Fibroblast of lung (primary cell): ENCODE data around the gene ZNF598. TPM values are rescaled to one million over a fixed set of nuclear protein-coding genes. Genes with fewer than 3 reads are reported as not detected.

ENCODE experiments used
- DNase-seq, 2 donors: peaks; one replicate each; pipeline versions ENCODE4 v3.0.0 to v3.0.0-alpha.2; 2010; ENCODE audit warnings: low read depth in 2 of 2
- H2AFZ ChIP-seq: 2 replicates; pipeline ENCODE4 v1.5.1; 2012; ENCODE audit warnings: low read length, control low read depth, inconsistent platforms
- H3K27ac ChIP-seq: 2 replicates; pipeline ENCODE4 v1.5.1; 2011; ENCODE audit warnings: low read length, control low read depth; ENCODE audit not compliant: insufficient read depth
- H3K27me3 ChIP-seq: 2 replicates; pipeline ENCODE4 v1.5.1; 2011; ENCODE audit warnings: mild to moderate bottlenecking, low read length; ENCODE audit not compliant: control insufficient read depth, insufficient read depth
- H3K36me3 ChIP-seq: 2 replicates; pipeline ENCODE4 v1.5.1; 2011; ENCODE audit warnings: low read length; ENCODE audit not compliant: control insufficient read depth, insufficient read depth
- H3K4me1 ChIP-seq: 2 replicates; pipeline ENCODE4 v1.5.1; 2011; ENCODE audit warnings: low read length; ENCODE audit not compliant: control insufficient read depth, insufficient read depth; ENCODE audit errors: extremely low read depth
- H3K4me2 ChIP-seq: 2 replicates; pipeline ENCODE4 v1.5.1; 2011; ENCODE audit warnings: low read length, control low read depth; ENCODE audit not compliant: insufficient read depth; ENCODE audit errors: extremely low read depth
- H3K4me3 ChIP-seq, 4 experiments: fragments of 200-600 bp in 1 of 4; sonication (generic) in 1 of 4; replicated peaks in 1 of 4; 2 replicates each; pipeline ENCODE4 v1.5.1; 2011 to 2016; ENCODE audit warnings: low read length in 4 of 4, low read depth in 3 of 4, mild to moderate bottlenecking in 3 of 4, control low read depth in 2 of 4, inconsistent platforms in 1 of 4, mixed read lengths in 1 of 4; ENCODE audit not compliant: insufficient read depth in 1 of 4; ENCODE audit errors: control extremely low read depth in 1 of 4
- H3K79me2 ChIP-seq: 2 replicates; pipeline ENCODE4 v1.5.1; 2012; ENCODE audit warnings: mild to moderate bottlenecking, low read length, inconsistent platforms; ENCODE audit not compliant: control insufficient read depth, insufficient read depth
- H3K9ac ChIP-seq: 2 replicates; pipeline ENCODE4 v1.5.1; 2011; ENCODE audit warnings: mild to moderate bottlenecking, low read length, control low read depth; ENCODE audit not compliant: insufficient read depth
- H3K9me3 ChIP-seq: 2 replicates; pipeline ENCODE4 v1.5.1; 2012; ENCODE audit warnings: low read depth, low read length; ENCODE audit not compliant: control insufficient read depth, insufficient read depth
- H4K20me1 ChIP-seq: 2 replicates; pipeline ENCODE4 v1.5.1; 2011; ENCODE audit warnings: low read length; ENCODE audit not compliant: control insufficient read depth, insufficient read depth; ENCODE audit errors: extremely low read depth
- EZH2 ChIP-seq: IDR thresholded peaks from 2 replicates; pipeline ENCODE4 v1.5.1; 2012; ENCODE audit warnings: low read length, control low read depth, mild to moderate bottlenecking; ENCODE audit errors: missing control alignments
- polyA plus RNA-seq, 2 donors: library from polyadenylated mRNA; depleted of rRNA in 1 of 2; stranded (reverse) in 1 of 2; unstranded in 1 of 2; fragments of >200 nt; gene quantifications; 2 replicates each; pipeline ENCODE4 v1.2.1, GENCODE V29; 2011 to 2012; ENCODE audit warnings: missing spikeins in 1 of 2
- total RNA-seq: library from RNA; depleted of rRNA; stranded (reverse); fragments of >200 nt; gene quantifications from 2 replicates; pipeline ENCODE4 v1.2.1, GENCODE V29; 2014
- TF ChIP-seq, protein P1 (sequence below), 2 donors: IDR thresholded peaks in 1 of 2; conservative IDR thresholded peaks in 1 of 2; 1 replicate in 1 of 2; 2 replicates in 1 of 2; pipeline ENCODE4 v1.5.1; 2011 to 2012; ENCODE audit warnings: low read length in 2 of 2, control low read depth in 1 of 2, inconsistent platforms in 1 of 2, low read depth in 1 of 2, mild to moderate bottlenecking in 1 of 2

ZNF598 gene
- total and polyA plus RNA-seq, 2 donors (not counting 1 experiment from before 2014, with no cell fraction given), result 11.6 to 18.8 TPM

DNA sequence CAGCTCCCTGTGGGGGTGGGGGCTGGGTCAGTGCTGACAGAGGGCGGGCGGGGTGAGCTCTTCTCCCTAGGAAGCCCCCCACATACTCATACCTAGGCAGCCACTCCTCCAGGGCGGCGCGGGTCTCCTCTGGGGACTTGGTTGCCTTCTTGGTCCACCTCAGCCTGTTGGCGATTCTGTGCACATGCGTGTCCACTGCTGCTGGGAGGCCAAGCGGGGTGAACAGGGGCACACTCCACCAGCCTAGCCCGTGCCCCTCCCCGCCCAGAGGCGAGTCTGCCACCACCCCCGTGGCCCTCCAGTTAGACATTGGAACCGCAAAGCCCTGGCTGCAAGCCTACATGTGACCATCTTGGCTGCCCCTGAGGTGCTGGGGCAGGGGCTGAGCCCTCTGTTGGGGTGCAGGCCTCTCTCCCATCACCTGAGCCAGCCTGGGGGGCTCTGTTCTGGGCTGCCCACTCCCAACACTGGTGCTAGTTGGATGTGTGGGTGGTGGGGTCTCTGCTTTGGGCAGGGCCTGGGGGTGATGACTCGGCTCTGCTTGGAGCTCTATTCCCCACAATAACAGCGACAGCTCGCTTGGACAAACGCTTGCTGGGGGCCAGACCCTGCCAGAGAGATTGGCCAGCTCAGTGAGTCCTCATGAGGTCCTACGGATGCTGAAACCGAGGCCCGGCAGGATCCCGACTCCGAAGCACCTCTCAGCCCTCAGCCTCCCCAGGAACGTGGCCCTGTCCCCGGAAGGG is 30.6 kb upstream of the ZNF598 start:
- no peaks in the 10 kb centered on the region for H4K20me1 ChIP-seq
- peak overlapping the region; percentile 88 for H3K27ac ChIP-seq
- H3K9ac ChIP-seq, result peak overlapping the region; percentile 69
- H3K27me3 ChIP-seq, result no peaks in the 10 kb centered on the region
- no peak overlapping the region for H2AFZ ChIP-seq
- no peak overlapping the region for H3K4me2 ChIP-seq
- H3K4me3 ChIP-seq, result no peak overlapping the region
- TF ChIP-seq EZH2, result no peak
- TF ChIP-seq, protein P1, sequence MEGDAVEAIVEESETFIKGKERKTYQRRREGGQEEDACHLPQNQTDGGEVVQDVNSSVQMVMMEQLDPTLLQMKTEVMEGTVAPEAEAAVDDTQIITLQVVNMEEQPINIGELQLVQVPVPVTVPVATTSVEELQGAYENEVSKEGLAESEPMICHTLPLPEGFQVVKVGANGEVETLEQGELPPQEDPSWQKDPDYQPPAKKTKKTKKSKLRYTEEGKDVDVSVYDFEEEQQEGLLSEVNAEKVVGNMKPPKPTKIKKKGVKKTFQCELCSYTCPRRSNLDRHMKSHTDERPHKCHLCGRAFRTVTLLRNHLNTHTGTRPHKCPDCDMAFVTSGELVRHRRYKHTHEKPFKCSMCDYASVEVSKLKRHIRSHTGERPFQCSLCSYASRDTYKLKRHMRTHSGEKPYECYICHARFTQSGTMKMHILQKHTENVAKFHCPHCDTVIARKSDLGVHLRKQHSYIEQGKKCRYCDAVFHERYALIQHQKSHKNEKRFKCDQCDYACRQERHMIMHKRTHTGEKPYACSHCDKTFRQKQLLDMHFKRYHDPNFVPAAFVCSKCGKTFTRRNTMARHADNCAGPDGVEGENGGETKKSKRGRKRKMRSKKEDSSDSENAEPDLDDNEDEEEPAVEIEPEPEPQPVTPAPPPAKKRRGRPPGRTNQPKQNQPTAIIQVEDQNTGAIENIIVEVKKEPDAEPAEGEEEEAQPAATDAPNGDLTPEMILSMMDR (conservative IDR thresholded peaks at IDR 0.05 in 1 of 2, IDR thresholded peaks at IDR 0.05 in 1 of 2; ENCODE audit: low read depth in 1 of 2, low read length in 2 of 2), result no peak
- DNase-seq, result no peak
- peaks cover 23% of the 10 kb centered on the region for H3K36me3 ChIP-seq
- peaks cover 44% of the 10 kb centered on the region for H3K4me1 ChIP-seq
- peaks cover 9% of the 10 kb centered on the region for H3K79me2 ChIP-seq
- no peaks in the 10 kb centered on the region for H3K9me3 ChIP-seq

DNA sequence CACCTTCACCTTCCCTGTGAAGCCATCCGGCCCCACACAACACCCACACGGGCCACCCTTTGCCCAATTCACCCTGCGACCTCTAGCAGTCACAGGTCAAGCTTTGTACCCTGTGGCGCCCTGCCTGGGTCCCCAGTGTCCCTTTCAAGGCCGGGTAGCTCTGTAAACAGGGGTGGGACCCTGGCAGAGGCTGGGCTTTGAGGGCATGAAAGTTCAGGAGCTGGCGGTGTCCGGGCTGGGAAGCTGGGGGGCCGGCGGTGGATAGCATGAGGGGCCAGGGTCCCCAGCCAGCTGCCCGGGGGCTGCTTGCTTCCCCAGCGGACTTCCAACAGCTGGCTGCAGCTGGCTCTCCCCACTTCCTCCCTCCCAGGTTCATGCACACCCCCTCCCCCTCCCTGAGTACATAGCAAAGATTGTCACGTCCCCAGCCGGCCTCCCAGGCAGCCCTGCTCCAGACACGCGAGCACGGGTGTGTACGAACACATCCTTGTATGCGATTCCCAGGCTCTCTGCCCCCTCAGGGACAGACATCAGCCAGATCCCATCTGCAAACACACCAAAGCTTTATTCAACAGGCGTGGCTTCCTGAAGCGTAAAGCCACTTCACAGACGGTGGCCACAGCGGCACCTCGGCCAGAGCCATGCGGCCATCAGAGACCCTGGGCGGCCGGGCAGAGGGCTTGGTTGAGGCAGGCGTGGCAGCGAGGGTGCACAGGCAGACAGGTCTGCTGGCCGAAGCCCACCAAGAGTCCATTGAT is 29.8 kb upstream of the ZNF598 start:
- no peak for TF ChIP-seq EZH2
- TF ChIP-seq, protein P1 (conservative IDR thresholded peaks at IDR 0.05 in 1 of 2, IDR thresholded peaks at IDR 0.05 in 1 of 2; ENCODE audit: low read depth in 1 of 2, low read length in 2 of 2), result no peak
- H3K4me3 ChIP-seq, result no peak overlapping the region
- H3K36me3 ChIP-seq, result peaks cover 23% of the 10 kb centered on the region
- peaks cover 50% of the 10 kb centered on the region for H3K4me1 ChIP-seq
- H3K4me2 ChIP-seq, result peak overlapping the region; percentile 68
- H3K9me3 ChIP-seq, result no peaks in the 10 kb centered on the region
- H3K79me2 ChIP-seq, result peaks cover 14% of the 10 kb centered on the region
- H3K9ac ChIP-seq, result peak overlapping the region; percentile 69
- H3K27ac ChIP-seq, result peak overlapping the region; percentile 88
- H3K27me3 ChIP-seq, result no peaks in the 10 kb centered on the region
- H4K20me1 ChIP-seq, result no peaks in the 10 kb centered on the region
- H2AFZ ChIP-seq, result no peak overlapping the region
- peak; percentile 36 to 93 for DNase-seq

DNA sequence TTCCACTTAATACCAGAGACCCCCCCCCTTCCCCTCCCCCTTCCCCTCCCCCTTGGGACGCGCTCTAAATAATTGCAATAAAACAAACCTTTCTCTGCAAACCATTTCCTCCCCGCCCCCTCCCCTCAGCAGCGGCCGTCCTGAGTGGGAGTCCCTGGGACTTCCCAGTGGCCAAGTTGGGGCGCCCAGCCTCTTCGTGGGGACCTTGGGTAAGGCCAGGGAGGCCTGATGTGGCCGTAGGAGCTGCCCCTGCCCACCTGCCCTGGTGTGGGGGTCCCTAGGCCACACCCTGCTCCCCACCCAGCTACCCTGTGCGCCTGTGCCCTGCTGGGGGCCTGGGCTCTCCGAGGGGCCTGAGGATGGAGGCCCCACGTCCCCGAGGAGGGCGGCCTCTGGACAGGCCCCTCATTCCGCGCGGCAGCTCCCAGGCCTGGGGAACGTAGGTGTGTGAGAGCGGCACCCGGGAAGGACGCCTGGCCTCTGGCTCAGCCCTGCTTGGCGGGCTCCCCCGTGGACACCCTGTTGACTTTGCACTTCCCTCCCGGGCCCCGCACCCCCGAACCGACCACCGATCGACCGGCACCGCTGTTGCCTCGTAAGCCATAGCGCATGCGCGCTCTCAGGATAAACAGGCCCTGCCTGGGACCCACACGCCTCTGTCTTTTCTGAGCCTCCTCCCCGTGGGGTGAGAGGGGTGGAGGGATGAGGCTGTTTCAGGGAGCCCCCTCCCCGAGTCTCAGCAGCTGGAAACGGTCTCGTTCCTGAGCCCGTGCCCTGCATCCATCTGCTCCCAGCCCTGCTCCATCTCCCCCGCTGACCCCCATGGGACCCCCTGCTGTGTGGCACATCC is 29.0 kb upstream of the ZNF598 start:
- H3K4me2 ChIP-seq, result peak overlapping the region; percentile 68
- peaks cover 23% of the 10 kb centered on the region for H3K36me3 ChIP-seq
- H3K4me1 ChIP-seq, result peaks cover 50% of the 10 kb centered on the region
- DNase-seq, result peak in 1 of 2 donors; percentile 47
- H3K79me2 ChIP-seq, result peaks cover 19% of the 10 kb centered on the region
- H4K20me1 ChIP-seq, result no peaks in the 10 kb centered on the region
- no peak for TF ChIP-seq EZH2
- TF ChIP-seq, protein P1 (conservative IDR thresholded peaks at IDR 0.05 in 1 of 2, IDR thresholded peaks at IDR 0.05 in 1 of 2; ENCODE audit: low read depth in 1 of 2, low read length in 2 of 2), result no peak
- H3K27me3 ChIP-seq, result no peaks in the 10 kb centered on the region
- H3K4me3 ChIP-seq, result no peak overlapping the region
- H3K9ac ChIP-seq, result peak overlapping the region; percentile 62
- no peaks in the 10 kb centered on the region for H3K9me3 ChIP-seq
- peak overlapping the region; percentile 88 for H3K27ac ChIP-seq
- H2AFZ ChIP-seq, result no peak overlapping the region
